GM18511 (cell line): ENCODE results near the gene HOXA1.

ENCODE experiments used
- ATAC-seq: cut with Tn5 transposase; IDR thresholded peaks from one replicate; pipeline ENCODE4 v1.9.1; 2021; ENCODE audit warnings: mild to moderate bottlenecking, moderate library complexity; ENCODE audit not compliant: unreplicated experiment

HOXA1 gene

DNA sequence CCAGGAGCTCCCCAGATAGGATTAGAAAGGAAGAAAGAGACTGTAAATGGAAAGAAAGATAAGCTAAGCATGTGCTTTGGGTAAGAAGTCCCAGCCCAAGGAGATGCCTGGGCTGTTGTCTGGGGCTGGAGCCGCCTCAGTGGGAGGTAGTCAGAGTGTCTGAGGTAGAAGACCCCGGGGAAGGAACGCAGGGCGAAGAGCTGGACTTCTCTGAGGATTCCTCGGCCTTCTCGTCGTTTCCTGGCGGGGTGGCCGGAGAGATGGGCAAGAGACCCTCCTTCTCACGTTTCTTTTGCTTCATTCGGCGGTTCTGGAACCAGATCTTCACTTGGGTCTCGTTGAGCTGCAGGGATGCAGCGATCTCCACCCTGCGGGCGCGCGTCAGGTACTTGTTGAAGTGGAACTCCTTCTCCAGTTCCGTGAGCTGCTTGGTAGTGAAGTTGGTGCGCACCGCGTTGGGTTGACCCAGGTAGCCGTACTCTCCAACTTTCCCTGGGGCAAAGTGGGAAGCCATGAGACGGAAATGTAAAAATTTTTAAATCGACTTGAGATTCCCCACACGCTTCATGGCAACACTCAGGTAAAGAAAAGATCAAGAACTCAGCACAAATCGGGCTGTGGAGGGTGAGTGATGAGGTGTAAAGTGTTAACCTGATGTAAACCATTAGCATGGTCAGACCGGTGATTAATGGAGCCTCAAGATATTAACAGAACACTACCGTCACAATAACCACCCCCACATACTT lies 1.3 kb downstream of the HOXA1 start:
- no peak for ATAC-seq

DNA sequence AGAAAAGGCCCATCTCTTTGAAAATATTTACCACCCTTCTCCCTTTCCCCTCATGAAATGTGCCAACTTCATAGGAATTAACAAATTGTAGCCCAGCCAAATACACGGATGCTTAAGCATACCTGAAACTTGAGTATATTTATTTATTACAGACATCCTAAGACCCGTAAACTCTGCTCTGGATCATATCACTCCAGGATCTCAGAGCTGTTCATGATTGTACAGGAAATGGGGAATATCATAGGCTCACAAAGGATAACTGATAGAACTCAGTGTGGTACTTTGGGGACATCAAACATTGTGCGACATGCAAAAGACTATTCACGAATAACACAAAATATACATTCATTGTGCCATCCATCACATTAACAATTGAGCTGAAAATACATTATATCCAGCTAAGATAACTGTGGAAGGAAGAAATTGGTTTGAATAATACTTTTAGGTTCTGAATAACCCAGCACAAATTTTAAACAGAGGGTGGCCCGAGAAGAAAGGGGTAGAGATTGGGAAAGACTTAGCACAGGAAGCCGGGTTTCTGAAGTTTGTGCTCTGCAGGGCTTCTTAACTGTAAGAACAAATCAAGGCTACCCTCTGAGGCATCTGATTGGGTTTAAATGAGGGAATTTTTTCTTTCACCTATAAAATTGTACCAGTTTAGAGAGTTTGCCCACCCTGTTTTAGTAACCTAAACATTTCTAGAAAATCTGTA lies 2.5 kb downstream of the HOXA1 start:
- no peak for ATAC-seq

DNA sequence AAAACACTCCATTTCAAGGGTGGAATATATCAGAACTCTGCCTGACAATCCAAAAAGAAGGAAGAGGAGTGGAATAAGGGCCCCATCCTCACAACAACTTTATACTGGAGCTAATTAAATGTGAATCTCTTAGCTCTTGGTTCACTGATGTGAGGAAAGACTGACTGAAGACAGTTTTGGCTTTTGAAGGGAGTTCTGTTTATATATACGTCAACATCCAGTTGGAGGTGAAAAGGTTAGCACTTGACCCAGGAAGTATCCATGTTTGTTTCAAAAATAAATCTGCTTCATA lies 3.0 kb downstream of the HOXA1 start:
- no peak for ATAC-seq

DNA sequence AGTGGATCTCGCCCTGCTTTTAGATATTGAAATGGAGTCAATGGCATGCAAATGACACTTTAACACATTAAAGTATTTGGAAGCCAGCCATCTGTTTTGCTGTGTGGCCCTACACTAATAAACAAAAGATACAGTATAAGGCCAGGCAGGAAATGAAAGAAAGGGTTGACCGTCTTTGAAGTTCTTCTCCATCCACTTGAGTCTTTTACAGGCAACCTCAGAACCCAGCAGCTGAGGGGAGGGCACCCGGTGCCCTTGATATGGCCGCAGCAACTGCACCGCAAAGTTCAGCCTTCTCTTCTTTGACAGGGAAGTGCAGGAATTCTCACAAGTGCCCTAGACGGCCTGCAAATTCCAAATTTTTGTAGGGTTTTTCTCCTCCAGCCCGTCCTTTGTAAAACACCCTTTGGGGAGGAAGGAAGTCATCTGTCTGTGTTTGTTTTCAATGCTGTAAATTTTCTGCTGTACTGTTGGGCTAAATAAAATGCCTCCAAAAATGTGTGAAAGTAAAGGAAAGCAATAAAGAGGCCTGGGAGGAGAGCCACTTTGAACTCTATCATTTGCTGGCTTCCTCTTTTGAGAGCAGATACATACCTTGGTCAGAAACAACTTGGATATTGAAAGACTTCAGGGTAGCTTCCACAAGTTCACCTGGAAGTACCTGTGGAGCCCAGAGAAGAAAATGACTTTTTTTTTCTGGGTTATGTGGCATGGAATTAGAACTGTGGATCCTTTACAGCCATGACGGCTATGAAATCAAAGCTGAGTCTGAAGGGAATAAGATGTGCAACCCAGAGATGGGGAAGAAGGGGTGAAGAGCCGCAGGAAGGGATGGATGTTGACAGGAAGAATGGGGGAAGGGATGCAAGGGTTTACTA lies 3.6 kb downstream of the HOXA1 start:
- no peak for ATAC-seq

DNA sequence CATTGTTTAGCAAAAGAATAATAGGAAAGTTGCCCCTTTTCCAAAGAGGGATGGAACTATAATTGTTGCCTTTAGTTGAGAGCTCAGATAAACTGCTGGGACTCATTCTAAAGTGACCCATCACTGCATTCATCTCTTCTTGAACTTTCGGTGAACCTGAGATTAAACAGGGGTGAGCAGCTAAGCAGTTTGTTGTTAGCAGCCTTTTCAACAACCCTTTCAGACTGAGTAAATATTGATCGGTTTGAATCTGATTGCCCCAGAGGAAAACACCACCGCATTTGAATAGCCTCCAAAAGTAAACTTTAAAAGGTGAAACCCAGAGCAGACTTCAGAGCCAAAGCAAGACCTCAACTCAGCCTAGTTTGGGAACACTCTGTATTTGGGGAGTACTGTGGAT lies 4.7 kb downstream of the HOXA1 start:
- ATAC-seq: no peak

DNA sequence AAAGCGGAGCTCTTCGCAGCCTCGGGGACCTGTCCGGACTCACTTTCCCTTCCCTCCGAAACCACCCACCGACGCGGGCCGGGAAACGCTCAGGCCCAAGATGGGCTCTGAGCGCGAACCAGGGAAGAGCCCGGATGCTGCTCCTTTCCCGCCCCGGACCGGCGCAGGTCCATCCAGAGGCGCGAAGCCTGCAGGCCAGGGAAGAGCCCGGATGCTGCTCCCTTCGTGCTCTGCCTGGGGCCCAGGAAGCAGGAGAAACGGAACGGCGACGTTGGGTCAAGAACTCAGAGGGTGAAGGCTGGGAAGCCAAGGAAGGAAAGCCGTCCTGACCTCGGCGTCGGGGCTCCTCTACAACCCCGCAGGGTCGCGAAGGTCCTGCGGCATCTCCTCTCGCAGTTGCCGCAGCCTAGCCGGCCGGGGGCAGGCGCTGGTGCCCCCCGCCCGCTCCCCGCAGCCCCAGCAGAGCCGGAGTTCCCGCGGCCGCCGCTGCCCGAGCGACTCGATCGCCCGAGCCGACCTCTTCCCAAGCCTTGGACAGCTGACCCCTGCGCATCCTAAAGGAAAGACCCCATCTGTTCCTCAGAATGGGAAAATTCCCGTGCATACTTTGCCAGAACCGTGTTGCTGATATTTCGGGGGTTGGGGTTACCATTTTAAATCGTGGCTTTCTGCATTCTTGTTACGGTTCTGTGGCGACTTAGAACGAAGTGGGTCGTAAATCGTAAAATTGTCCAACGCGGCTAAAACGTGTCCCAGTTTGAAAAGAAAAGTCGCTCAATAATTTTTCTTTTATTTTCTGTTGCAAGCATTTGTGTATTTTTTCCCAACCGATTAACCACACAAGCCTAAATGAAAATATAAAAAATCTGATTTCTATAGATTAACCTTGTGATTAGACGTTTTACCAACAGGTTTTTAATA lies 7.5 kb downstream of the HOXA1 start:
- no peak for ATAC-seq

DNA sequence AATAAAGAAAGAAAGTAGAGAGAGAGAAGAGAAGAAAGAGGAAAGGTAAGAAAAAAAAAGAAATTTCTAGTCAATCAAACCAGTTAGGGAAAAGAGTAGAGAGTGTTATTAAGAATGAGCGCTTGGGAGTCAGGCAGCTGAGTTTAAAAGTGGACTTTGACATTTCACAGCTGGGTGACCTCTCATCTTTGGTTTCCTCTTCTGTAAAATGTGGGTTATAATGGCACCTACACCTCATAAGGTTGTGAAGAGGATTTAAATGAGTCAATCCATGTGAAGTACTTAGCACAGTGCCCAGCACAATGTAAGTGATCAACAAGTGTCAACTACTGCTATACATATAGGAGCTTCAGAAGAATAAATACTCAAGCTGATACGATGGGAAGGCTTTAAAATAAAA lies 12.2 kb downstream of the HOXA1 start:
- peak; percentile 83 for ATAC-seq

DNA sequence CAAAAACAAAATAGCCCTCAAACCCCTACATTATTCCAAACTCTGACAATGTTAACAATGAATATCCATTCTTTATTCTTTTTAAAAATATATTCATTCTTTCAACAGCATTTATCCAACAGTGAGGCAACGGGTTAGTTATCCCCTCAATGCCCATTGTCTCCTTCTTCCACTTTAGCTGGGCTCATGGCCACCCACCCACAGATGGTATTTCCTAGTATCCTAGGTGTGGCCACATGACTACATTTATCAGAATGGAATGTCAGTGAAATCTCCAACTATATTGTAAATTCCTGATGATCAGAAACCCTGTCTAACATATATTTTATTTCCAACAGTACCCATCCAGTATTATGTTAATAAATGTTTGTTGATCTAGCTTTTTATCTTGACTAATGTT lies 13.6 kb downstream of the HOXA1 start:
- ATAC-seq: no peak

DNA sequence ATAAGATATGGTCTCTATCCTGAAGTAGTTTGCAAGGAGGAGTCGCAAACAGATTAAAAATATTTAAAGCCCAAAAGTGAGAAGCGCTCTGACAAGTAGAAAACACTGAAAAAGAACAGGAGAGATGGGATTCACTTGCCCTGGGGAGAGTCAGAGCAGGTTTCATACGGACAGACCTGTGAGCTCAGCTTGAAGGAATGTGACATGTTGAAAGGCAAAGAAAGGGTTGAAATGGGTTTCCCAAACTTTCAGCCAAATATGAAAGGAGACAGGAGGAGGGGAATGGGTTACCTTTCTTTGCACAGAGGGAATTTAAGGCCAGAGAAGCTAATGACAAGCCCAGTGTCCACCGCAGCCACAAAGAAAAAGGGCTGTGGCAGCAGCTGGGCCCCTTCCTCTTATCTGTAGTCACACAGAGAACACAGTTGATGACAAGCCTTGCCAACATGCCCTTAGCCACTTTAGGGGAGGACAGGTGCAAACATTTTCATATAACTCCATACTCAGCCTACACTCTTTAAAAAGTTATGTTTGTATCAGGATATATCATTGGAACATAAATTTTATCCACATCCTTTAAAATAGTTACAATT lies 14.9 kb downstream of the HOXA1 start:
- ATAC-seq: no peak

DNA sequence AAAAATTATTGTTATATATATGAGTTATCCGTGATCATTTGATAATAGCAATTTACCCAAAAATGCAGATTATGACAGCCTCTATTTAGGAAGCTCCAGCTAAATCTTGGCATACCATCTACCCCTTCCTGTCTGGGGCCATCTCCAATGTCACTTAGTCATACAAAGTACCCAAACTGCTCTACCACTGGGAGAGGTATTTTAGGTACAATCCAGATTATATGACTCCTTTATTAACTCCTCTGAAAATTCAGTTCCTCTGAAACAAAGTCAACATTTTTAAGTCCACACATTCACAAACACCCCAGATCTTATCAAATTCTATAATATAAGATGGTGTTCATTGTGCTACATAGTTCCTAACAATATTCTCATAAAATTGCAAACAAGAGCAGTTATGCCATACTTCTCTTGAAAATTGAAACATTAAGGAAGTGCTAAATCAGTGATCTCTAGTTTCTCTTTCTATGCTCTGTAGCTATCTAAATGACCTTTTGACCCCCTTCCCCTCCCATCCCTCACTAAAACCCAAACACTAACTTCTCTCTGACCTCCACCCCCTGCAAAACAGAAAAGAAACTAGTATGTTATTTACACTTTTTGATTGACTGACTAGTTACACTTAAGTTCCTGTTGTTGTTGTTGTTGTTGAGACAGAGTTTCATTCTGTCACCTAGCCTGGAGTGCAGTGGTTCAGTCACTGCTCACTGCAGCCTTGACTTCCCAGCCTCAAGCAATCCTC lies 16.4 kb downstream of the HOXA1 start:
- ATAC-seq: peak; percentile 69

DNA sequence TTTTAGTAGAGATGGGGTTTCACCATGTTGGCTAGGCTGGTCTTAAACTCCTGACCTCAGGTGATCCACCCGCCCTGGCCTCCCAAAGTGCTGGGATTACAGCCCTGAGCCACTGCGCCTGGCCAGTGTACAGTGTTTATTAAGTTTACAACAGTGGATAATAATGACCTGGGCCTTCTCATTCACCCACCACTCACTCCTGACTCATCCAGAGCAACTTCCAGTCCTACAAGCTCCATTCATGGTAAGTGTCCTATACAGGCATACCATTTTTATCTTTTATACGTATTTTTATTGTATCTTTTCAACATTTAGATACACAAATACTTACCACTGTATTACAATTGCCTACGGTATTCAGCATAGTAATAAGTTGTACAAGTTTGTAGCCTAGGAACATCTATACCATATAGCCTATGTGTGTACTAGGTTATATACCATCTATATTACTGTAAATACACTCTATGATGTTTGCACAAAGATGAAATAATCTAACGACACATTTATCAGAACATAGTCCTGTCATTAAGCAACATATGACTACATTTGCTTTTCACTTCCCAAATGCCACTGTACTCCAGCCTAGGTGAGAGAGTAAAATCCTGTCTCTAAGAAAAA lies 17.1 kb downstream of the HOXA1 start:
- no peak for ATAC-seq

DNA sequence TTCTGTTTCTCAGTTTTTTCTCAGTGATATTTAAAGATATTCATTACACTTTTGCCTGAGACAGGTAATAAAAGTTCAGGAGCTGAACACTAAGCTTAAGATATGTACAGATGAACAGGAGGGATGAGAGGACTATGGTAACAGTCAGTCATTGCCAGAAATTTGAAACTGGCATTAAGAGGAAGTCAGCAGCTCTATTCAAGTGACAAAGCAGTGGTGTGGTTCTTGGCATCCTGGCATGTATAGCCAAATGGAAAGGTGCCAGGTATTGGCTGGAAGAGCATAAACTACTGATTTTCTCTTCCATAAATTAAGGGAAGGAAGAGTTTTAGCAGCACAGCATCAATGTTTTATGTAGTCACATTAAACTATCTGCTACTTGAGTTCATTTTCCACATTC lies 22.7 kb downstream of the HOXA1 start:
- no peak for ATAC-seq

DNA sequence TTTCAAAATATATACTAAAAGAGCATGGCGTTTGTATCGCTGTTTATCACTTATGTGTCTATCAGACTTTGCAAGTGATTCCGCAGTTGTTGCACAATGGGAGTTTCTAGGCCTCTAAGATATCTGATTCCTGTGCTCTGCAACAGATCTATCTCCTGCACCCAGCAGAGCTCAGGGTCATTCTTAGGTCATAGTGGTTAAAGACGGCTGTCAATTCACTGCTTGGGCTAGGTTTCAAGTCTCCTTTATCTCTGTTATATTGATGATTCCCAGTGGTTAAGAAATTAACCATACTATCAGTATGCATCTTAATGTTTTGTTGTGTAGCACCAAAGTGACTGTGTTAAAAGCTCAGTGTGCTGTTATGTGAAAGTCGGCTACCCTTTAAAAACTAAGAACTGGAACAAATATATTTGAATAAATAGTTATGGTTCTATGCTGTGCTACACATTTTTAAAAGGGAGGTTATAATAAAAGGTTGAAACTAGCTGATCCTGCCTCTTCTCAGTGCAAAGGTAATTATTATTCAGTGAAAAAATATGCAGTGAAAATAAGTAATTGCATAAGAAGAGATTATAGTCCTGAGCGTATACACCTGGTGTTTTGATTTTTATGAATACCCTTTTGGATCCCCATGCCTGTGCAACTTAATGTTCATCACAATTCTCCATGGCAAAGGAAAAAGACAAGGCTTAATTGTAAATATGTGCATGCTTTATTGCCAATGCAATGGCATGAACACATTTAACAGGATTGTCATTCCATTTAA lies 24.0 kb downstream of the HOXA1 start:
- ATAC-seq: no peak

DNA sequence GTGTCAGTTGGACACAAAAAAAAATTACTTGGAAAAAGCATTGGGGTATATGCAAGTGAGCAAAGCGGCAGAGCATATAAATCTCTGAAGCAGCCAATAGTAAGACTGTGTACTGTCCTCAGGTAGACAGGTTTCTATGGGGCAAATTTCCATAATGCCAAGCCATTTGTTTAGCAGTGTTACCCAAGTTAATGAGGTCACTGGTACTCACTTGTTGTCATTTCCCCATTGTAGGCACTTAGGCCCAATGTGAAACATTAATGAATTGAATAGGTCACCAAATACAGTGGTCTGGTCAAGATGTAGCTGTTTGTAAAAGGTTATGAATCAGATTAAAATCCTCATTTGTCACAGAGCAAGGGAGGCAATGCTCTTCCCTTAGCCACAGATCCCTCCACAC lies 27.5 kb downstream of the HOXA1 start:
- ATAC-seq: no peak

DNA sequence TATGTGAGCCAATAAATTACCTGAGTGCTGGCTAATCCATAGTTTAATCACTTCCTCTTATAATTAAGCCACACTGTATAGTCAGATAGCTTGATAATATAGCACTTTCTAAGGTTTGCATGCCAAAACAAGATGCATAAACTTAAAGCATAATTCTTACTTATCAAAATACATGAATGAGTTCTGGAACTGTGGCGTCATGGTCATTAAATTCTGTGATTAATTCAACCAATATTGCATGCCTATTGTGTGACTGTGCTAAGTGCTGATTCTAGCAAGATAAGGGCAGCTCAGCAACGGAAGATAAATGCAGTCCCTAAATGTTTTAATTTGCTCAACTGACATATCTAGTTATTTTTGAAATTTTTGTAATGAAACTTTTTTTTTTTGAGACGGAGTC lies 29.7 kb downstream of the HOXA1 start:
- ATAC-seq: no peak

DNA sequence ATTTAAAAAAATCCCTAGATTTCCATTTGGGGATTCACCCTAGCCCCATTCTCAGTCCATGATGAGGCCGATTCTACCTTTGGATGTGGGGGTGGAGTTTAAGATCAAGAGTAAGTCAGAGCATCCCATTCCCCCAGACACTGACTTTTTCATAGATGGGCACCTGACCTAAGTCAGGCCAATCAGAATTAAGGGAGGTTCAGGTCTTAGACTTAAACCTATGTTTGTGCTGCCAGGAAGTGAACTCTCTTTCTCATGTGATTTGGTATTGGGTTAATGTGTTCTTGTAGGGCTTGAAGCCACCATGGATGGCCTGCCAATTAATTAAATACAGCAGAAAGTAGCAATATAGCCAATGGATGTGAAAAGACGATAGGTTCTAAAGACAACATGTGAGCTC lies 30.1 kb downstream of the HOXA1 start:
- ATAC-seq: no peak

DNA sequence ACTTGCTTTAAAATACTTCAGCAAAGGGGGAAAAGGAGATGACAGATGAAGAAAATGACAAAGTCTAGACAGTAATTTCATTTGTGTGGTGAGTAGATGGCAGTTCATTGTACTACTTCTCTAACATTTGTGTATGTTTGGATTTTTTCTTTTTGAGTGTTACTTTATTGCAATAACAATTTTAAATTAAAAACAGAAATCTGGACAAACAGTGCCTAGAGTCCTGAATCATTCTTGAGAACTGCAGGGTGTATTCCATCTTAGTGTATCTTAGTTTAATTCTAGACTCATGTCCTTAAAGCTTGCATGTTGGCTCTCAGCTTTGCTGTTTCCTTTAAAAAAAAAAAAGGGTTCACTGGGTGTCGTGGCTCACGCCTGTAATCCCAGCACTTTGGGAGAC lies 31.1 kb downstream of the HOXA1 start:
- no peak for ATAC-seq

DNA sequence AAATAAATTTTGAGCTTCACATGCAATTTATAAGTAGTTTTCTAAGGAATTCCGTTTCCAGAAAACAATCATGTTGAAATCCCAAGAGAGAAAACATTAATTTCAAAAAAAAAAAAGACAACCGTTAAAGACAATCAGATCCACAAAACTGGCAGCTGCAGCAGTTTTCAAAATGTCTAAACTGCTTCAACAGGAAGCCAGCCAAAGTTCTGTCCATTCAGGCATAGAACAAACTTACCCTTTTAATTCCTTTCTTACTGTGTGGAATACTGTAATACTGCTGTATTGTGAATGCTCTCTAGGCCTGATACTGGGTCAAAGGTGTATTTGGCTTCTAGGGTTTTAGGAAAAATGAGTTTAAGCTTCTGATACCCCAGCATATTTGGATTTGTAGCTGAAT lies 31.6 kb downstream of the HOXA1 start:
- ATAC-seq: no peak

DNA sequence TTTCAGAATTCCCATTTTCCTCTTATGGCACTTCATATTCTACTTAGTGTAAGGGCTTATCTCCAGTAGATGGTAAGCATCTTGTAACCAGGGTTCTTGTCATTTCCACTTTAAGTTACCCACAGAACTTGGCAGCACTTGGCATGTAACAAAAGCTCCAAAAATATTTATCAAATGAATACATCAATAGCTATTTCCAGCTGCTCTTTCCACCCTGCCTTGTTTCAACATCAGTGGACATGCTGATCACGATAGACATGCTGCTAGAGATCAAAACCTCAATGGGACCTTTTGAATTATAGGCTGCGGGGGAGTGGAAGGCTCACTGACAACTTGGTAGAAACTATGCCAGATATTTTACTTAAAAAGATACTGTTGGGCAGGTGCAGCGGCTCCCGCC lies 32.9 kb downstream of the HOXA1 start:
- ATAC-seq: no peak
